GM20431 (cell line): ENCODE data around the gene CATSPER4.
"Not testable (repeated sequence)": the region's sequence is repeated elsewhere in the genome, so short reads cannot be mapped to it uniquely, and the experiment has no call there.

ENCODE experiments used
- in situ Hi-C: fragments of 300-500 bp; cut with MseI, MboI; formaldehyde crosslinking; loops from one replicate; pipeline ENCODE4 v1.15.0; 2020; ENCODE audit warnings: low sequenced_read_pairs; ENCODE audit not compliant: unreplicated experiment

CATSPER4 gene

DNA sequence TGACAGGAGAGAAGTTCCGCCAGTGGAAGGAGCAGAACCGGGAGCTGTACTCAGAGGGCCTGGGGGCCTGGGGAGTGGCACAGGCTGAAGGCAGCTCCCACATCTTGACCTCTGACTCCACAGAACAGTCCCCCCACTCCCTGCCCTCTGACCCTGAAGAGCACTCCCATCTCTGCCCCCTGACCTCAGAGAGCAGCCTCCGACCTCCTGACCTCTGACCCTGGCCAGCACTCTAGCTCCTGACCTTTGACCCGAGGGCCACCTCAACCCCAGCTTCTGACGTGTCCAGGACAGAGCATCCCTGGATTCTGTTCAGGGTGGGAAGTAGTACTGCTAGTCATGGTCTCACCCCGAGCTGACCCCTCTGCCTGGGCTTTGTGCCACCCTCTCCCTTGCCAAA lies 1.1 kb upstream of the CATSPER4 start:
- in situ Hi-C loops: no loop called here

DNA sequence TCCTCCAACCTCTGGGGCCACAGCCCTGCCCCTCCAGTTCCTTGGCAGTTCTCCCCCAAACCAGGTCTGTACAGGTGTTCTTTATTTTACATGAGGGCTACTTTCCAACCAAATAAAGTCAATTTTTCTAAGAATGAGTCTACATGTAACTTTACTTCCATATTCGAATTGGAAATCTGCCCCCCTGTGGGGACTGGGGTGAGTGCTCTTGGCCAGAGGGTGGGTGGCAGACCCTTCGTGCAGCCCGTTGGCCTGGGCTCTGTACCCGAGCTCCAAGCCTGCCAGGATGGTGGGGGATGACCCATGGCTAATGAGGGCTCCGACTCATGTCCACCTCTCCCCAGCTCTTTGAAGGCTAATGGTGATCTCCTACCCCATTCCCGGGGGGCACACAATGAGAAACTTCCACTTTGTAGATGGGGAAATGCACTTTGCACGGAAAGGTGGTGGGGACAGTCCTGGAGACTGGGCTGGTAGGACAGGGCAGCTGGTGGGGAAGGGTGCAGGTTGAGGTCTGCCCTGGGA lies 589 bp upstream of the CATSPER4 start:
- in situ Hi-C loops: no loop called here

DNA sequence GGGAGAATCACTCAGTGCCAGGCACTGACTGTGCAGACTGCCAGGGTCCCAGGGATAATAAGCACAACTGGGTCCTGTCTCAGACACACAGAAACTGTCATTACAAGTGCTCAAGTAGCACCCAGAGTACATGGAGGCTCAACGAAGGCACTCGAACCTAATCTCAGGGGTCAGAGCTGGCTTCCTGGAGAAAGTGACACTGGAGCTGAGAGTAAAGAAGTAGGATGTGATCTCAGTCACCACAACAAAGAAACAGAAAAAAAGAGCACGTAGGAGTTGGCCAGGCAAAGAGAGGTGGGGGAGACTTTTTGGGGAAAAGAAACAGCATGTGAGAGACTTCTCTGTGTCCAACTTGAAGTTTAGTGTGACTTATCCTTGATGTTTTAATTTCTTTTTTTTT lies 1.3 kb downstream of the CATSPER4 start:
- in situ Hi-C loops: no loop called here

- in situ Hi-C loops: no loop called here
Measured at GRCh38 chr1:26195805-26196204, 5.4 kb downstream of the CATSPER4 start.

- in situ Hi-C loops: no loop called here
Measured at GRCh38 chr1:26197301-26197700, 6.9 kb downstream of the CATSPER4 start.

GRCh38 chr1:26197813-26198212 lies 7.4 kb downstream of the CATSPER4 start:
- in situ Hi-C loops: no loop called here

DNA sequence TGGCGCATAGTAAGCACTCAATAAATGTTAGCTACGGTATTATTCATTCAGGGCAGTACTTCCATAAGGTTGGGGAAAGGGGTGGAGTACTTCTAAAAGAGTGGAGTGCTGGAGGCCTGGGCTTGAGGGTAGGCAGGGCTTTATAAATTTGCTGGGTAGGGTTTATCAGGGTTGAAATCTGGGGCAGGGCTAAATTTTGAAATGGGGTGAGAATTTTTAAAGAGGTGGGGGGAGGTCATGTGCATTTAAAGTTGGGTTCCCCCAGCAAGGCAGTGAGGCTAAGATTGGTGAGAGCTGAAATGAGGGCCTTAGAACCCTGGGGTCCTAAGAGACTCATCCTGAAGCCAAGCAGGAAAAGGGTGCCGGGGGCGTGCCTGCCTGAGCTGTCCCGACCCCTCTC lies 10.0 kb downstream of the CATSPER4 start:
- in situ Hi-C loops: no loop called here

DNA sequence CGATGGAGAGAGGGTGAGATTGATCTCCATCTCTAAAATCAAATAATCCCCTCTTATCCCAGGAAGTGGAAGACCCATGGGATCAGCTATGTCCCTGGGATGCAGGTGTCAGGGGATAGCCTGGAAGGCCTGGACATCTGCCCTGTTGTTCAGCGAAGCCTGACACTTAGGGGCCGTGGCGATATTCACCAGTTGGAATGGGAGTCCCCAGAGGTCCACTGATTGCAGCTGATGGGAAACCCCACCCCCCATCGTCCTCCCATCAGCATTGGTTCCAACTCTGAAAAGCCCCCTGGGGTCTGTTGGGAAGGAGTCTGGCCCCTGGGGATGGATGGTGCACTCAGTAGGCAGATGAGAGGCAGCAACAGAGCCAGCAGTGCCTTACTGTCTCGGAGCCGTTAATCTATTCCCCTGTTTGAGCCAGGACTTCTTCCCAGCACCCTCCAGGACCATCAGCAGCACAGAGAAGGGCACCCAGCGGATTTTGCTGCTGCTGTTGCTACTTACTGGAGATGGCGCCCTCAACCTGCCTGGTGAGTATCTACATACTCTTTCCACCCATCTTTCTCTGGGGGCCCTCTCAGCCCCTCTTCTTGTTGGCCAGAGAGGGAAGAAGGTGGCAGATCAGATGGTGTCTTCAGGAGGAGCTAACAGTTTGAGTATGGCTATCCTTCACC lies 13.4 kb downstream of the CATSPER4 start:
- in situ Hi-C loops: no loop called here

DNA sequence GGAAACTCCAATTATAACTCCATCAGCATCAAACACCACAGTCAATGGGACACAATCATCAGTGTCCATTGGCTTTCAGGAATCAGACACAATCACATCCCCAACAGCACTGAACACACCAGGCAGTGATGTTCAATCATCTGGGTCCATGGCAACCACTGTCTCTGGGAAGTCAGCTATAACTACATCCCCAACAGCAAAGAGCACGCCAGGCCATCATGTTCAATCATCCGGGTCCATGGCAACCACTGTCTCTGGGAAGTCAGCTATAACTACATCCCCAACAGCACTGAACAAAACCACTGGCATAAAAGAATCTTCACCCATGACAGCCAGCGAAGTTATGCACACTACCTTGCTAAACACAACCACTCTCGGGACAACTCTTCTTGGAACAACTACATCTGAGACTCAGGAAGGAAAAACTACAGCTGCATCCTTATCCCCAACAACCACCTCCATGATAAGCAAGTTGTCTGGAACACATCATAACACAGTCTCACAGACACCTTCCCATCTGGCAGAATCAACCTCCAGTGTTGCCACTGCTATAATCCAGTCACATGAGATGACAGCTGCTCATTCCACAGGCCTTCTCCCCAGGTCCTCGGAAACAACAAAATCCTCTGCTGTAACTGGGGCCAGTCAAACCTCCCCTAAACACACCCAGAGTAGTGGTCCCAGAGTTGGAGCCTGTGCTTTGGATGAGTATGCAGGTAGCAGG lies 19.9 kb downstream of the CATSPER4 start:
- in situ Hi-C loops: no loop called here

DNA sequence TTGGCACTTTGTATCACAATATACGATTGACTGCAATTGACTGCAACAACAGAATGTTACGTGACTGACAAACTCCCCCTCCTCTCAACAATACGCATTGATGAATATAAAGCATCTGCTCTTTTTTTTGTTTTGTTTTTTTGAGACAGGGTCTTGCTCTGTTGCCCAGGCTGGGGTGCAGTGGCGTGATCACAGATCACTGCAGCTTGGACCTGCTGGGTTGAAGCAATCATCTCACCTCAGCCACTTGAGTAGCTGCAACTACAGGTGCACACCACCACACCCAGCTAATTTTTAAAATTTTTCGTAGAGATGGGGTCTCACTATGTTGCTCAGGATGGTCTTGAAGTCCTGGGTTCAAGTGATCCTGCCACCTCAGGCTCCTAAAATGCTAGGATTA lies 22.3 kb downstream of the CATSPER4 start:
- in situ Hi-C loops: no loop called here

DNA sequence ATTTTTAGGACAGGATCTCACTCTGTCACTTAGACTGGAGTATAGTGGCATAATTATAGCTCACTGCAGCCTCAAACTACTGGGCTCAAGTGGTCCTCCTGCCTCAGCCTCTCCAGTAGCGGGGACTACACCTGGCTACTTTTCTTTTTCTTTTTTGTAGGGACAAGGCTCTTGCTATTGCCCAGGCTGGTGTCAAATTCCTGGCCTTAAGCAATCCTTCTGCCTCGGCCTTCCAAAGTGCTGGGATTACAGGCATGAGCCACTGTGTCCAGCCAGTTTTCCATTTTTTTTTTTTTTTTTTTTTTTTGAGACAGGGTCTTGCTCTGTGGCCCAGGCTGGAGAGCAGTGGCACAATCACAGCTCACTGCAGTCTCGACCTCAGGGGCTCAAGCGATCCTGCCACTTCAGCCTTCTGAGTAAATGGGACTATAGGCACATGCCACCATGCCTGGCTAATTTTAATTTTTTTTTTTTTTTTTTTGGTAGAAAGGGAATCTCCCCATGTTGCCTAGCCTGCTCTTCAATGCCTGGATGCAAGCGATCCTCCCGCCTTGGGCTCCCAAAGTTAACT lies 23.0 kb downstream of the CATSPER4 start:
- in situ Hi-C loops: no loop called here

GRCh38 chr1:26215246-26215645 lies 24.8 kb downstream of the CATSPER4 start:
- in situ Hi-C loops: no loop called here

DNA sequence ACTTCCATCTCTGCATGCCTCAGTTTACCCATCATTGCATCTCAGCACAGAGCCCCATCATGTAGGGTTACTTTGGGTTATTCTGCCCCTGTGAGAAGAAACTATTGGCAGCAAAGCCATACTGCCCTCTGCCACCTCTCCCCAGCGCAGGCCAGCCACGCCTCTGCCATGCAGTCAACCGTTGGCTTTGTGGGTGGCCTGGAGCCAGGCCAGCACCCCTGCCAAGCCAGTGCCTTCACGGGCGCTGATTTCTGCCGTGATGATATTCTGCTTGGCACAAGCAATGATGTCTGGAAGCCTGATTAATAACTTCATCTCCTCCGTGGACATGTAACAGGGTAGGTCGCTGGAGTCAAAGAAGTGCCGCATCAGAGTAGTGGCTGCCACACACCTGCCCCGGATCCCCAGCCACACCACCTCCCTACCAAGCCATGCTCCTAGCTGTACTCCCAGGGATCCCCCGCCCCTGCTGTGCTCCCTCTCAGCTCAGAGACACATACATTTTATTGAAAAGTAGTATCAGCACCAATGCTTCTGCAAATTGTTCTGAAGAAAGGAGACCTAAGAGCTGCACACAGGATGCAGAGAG lies 28.6 kb downstream of the CATSPER4 start:
- in situ Hi-C loops: no loop called here

GRCh38 chr1:26220199-26220912 lies 30.0 kb downstream of the CATSPER4 start:
- in situ Hi-C loops: no loop called here

DNA sequence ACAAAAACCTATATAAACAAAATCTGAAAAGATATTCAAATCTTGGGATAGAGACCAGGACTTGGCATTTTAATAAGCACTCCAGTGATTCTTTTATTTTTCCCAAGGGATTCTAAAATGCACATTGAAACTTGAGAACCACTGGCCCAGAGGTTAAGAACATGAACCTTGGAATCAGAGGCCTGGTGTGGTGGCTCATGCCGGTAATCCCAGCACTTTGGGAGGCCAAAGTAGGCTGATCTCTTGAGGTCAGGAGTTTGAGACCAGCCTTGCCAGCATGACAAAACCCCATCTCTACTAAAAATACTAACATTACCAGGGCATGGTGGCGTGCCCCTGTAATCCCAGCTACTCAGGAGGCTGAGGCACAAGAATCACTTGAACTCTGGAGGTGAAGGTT lies 30.7 kb downstream of the CATSPER4 start:
- in situ Hi-C loops: no loop called here

GRCh38 chr1:26224606-26225005 lies 34.2 kb downstream of the CATSPER4 start:
- in situ Hi-C loops: no loop called here

GRCh38 chr1:26225033-26225831 lies 34.8 kb downstream of the CATSPER4 start:
- in situ Hi-C loops: no loop called here

GRCh38 chr1:26230682-26231081 lies 40.3 kb downstream of the CATSPER4 start:
- in situ Hi-C loops: not testable (repeated sequence)

- in situ Hi-C loops: no loop called here
Measured at GRCh38 chr1:26233903-26234643, 43.7 kb downstream of the CATSPER4 start, which contains the start of gene CEP85. Gene CEP85, plus strand, starts transcription at chr1:26234200. Its CDS starts 5,584 bp downstream, at chr1:26239784.
